OCI-LY1 (cell line): ENCODE measurements around the gene CD300E.

Experiments used
- EZH2 ChIP-seq: fragments of 200-600 bp; sonication (generic), shearing (Covaris generic); IDR thresholded peaks from 2 replicates; pipeline ENCODE4 v1.8.0; 2017; ENCODE audit warnings: borderline replicate concordance, mixed run types, mild to moderate bottlenecking, antibody characterized with exemption, low read length, moderate library complexity, mixed read lengths
- TF ChIP-seq, protein P1 (sequence below): fragments of 200-600 bp; sonication (generic), shearing (Covaris generic); IDR thresholded peaks from 2 replicates; pipeline ENCODE4 v1.5.1; 2017; ENCODE audit warnings: mild to moderate bottlenecking, antibody characterized with exemption, low read length, moderate library complexity, mixed read lengths

DNA sequence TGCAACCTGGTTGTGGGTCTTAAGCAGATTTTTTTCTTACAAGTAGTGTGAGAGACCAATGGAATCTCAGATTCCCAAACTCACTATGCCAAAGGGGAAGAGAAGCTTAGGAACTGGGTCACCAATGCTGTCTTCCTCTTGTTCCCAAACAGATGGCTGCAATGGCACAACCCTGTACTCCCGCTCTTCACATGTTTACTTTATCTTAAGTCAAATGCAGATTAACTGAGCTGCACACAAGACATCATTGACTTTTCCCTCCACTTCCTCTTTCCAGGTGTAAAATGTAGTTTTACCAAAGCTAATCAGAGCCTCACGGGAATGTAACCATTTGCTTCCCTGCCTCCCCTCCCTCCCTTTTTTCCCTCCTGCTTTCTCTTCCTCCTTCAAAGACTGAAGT, 14.4 kb upstream of the CD300E start:
- TF ChIP-seq EZH2: no peak
- TF ChIP-seq, protein P1, sequence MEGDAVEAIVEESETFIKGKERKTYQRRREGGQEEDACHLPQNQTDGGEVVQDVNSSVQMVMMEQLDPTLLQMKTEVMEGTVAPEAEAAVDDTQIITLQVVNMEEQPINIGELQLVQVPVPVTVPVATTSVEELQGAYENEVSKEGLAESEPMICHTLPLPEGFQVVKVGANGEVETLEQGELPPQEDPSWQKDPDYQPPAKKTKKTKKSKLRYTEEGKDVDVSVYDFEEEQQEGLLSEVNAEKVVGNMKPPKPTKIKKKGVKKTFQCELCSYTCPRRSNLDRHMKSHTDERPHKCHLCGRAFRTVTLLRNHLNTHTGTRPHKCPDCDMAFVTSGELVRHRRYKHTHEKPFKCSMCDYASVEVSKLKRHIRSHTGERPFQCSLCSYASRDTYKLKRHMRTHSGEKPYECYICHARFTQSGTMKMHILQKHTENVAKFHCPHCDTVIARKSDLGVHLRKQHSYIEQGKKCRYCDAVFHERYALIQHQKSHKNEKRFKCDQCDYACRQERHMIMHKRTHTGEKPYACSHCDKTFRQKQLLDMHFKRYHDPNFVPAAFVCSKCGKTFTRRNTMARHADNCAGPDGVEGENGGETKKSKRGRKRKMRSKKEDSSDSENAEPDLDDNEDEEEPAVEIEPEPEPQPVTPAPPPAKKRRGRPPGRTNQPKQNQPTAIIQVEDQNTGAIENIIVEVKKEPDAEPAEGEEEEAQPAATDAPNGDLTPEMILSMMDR: no peak
